ENCODE measurements around the gene UCP2. TPM values are rescaled to one million over a fixed set of nuclear protein-coding genes. Genes with fewer than 3 reads are reported as not detected.

The UCP2 gene
- total RNA-seq (10 to 100 TPM; 20.6 to 40.8 TPM), polyA plus RNA-seq (ENCODE audit: insufficient read depth, low read depth, low replicate concordance) (52.3 TPM)
- long read RNA-seq, donor 1, transcript UCP2-201 (8 exons, 2,113 nt) = major isoform, 19 of 20 reads
- long read RNA-seq, donor 1, partial matches to known transcripts = 0 of 20 reads
- long read RNA-seq, donor 1, other reads (novel, unspliced or antisense) = 0 of 20 reads
- long read RNA-seq, donor 2, transcript UCP2-201 (8 exons, 2,113 nt) = major isoform, 18 of 21 reads
- long read RNA-seq, donor 2, partial matches to known transcripts = 0 of 21 reads
- long read RNA-seq, donor 2, other reads (novel, unspliced or antisense) = 0 of 21 reads

GRCh38 chr11:73982595-73982989, at the start of gene UCP2:
UCP2 (minus strand) TSS chr11:73982843; CDS start chr11:73978378, 4,465 bp downstream.
- no peaks in the 10 kb centered on the region for H3K9me3 ChIP-seq
- intact Hi-C loops (cut with DNase I; ENCODE audit: low total_unique reads) = no loop called here
- H3K27me3 ChIP-seq = no peaks in the 10 kb centered on the region
- peaks cover 3% of the 10 kb centered on the region for H3K4me1 ChIP-seq
- 1 to 2% methylated on average over 25 to 43 of the region's 43 CpGs for WGBS, 2 donors
- peak; percentile 91 for DNase-seq
- TF ChIP-seq CTCF (IDR thresholded peaks at IDR 0.05) = no peak
- no peak for TF ChIP-seq POLR2A (IDR thresholded peaks at IDR 0.05)
- H3K36me3 ChIP-seq (ENCODE audit: low read depth, missing control alignments) = no peaks in the 10 kb centered on the region
- H3K27ac ChIP-seq = peak within 1 kb of the TSS; percentile 61 to 89
- peak within 1 kb of the TSS; percentile 60 to 65 for H3K4me3 ChIP-seq

GRCh38 chr11:74030723-74031676, 48.4 kb upstream of the UCP2 start:
- no peaks in the 10 kb centered on the region for H3K27me3 ChIP-seq
- H3K36me3 ChIP-seq (ENCODE audit: low read depth, missing control alignments) = no peaks in the 10 kb centered on the region
- intact Hi-C loops (cut with DNase I; ENCODE audit: low total_unique reads) = no loop called here
- DNase-seq = no peak
- no peaks in the 10 kb centered on the region for H3K4me1 ChIP-seq
- TF ChIP-seq POLR2A (IDR thresholded peaks at IDR 0.05) (no peak), CTCF (IDR thresholded peaks at IDR 0.05) (no peak)
- H3K27ac ChIP-seq = no peak overlapping the region
- no peak overlapping the region for H3K4me3 ChIP-seq
- WGBS, 2 donors = 78 to 83% methylated on average over 9 of the region's 9 CpGs
- no peaks in the 10 kb centered on the region for H3K9me3 ChIP-seq

- Histone ChIP-seq H3K27ac (no peak overlapping the region), H3K9me3 (no peaks in the 10 kb centered on the region), H3K4me3 (no peak overlapping the region), H3K36me3 (ENCODE audit: low read depth, missing control alignments) (no peaks in the 10 kb centered on the region), H3K27me3 (no peaks in the 10 kb centered on the region), H3K4me1 (no peaks in the 10 kb centered on the region)
- intact Hi-C loops (cut with DNase I; ENCODE audit: low total_unique reads) = no loop called here
- WGBS, 2 donors = 90 to 93% methylated on average over 7 of the region's 7 CpGs
- DNase-seq = no peak
- TF ChIP-seq POLR2A (IDR thresholded peaks at IDR 0.05) = no peak
- TF ChIP-seq CTCF (IDR thresholded peaks at IDR 0.05) = no peak
These were observed 43.0 kb upstream of the UCP2 start for GRCh38 chr11:74025467-74026166.

GRCh38 chr11:74024261-74025029, 41.8 kb upstream of the UCP2 start:
- Histone ChIP-seq H3K27ac (no peak overlapping the region), H3K4me1 (no peaks in the 10 kb centered on the region), H3K9me3 (no peaks in the 10 kb centered on the region), H3K27me3 (no peaks in the 10 kb centered on the region), H3K36me3 (ENCODE audit: low read depth, missing control alignments) (no peaks in the 10 kb centered on the region), H3K4me3 (no peak overlapping the region)
- intact Hi-C loops (cut with DNase I; ENCODE audit: low total_unique reads) = no loop called here
- WGBS, 2 donors = 65 to 83% methylated on average over 2 of the region's 2 CpGs
- TF ChIP-seq CTCF (IDR thresholded peaks at IDR 0.05) (no peak), POLR2A (IDR thresholded peaks at IDR 0.05) (no peak)
- peak; percentile 27 for DNase-seq
